Measurements from ENCODE around the gene ZCCHC14. TPM values are rescaled to one million over a fixed set of nuclear protein-coding genes. Genes with fewer than 3 reads are reported as not detected.

Gene ZCCHC14
- total and polyA plus RNA-seq, 2 of the 13 experiments (the other 11 are each of a cell fraction or from before 2014, with no cell fraction given): 12.4 to 12.5 TPM

- TF ChIP-seq MED1 (CRISPR knock-in tag; IDR thresholded peaks at IDR 0.05) (peak; percentile 95), NFYC (CRISPR knock-in tag; IDR thresholded peaks at IDR 0.05) (no peak; the same call in 1 of the 2 replicates), KIAA2018 (CRISPR knock-in tag; IDR thresholded peaks at IDR 0.05; ENCODE audit: borderline replicate concordance) (no peak), CHD4 (IDR thresholded peaks at IDR 0.05; ENCODE audit: borderline replicate concordance, low read length) (peak; percentile 70; the same call in 1 of the 2 replicates), ISX (CRISPR knock-in tag; conservative IDR thresholded peaks at IDR 0.05) (0 out of 2 replicates have a peak, but pooled peaks have one; percentile 60), ZC3H13 (CRISPR knock-in tag; IDR thresholded peaks at IDR 0.05) (no peak), MZF1 (CRISPR knock-in tag; IDR thresholded peaks at IDR 0.05; ENCODE audit: borderline replicate concordance) (no peak), MEIS2 (CRISPR knock-in tag; IDR thresholded peaks at IDR 0.05) (peak; percentile 75; the same call in 1 of the 2 replicates), ZNF34 (CRISPR knock-in tag; IDR thresholded peaks at IDR 0.05; ENCODE audit: borderline replicate concordance) (no peak), ZSCAN20 (CRISPR knock-in tag; IDR thresholded peaks at IDR 0.05; ENCODE audit: borderline replicate concordance) (no peak), CC2D1A (CRISPR knock-in tag; IDR thresholded peaks at IDR 0.05) (0 out of 2 replicates have a peak, but pooled peaks have one; percentile 5), CSRNP2 (CRISPR knock-in tag; conservative IDR thresholded peaks at IDR 0.05; ENCODE audit: low read depth) (no peak), UBTF (CRISPR knock-in tag; IDR thresholded peaks at IDR 0.05) (peak; percentile 30; the same call in 1 of the 2 replicates), FOXO1 (CRISPR knock-in tag; IDR thresholded peaks at IDR 0.05) (peak; percentile 98), HOXA9 (CRISPR knock-in tag; IDR thresholded peaks at IDR 0.05; ENCODE audit: borderline replicate concordance) (no peak), ZNF232 (CRISPR knock-in tag; IDR thresholded peaks at IDR 0.05; ENCODE audit: borderline replicate concordance) (peak; percentile 82; the same call in 1 of the 2 replicates)
Measured at GRCh38 chr16:87528690-87529579, 36.1 kb upstream of the ZCCHC14 start (continued).

Measured in HepG2 (cell line).